Urothelium cell line (cell line): ENCODE measurements around the gene VPS13D.

Source experiments
- DNase-seq: peaks from one replicate; pipeline ENCODE4 v3.0.0; 2011; ENCODE audit warnings: low spot score, mixed read lengths
- FAIRE-seq: peaks from 2 replicates; lab custom pipeline; 2011; peaks lifted over from hg19 to GRCh38; lab: Jason Lieb, UNC

Gene VPS13D

GRCh38 chr1:12480041-12480440 lies 250.2 kb downstream of the VPS13D start:
- FAIRE-seq = no peak
- DNase-seq = no peak

- DNase-seq = peak; percentile 83
- FAIRE-seq = no peak
Measured at GRCh38 chr1:12480748-12481362, 251.0 kb downstream of the VPS13D start.

GRCh38 chr1:12481928-12482327 lies 252.1 kb downstream of the VPS13D start:
- FAIRE-seq = no peak
- DNase-seq = no peak

GRCh38 chr1:12482988-12483387 lies 253.2 kb downstream of the VPS13D start:
- DNase-seq (no peak), FAIRE-seq (no peak)

GRCh38 chr1:12485231-12486058 lies 255.6 kb downstream of the VPS13D start:
- FAIRE-seq = no peak

GRCh38 chr1:12486059-12486341 lies 256.2 kb downstream of the VPS13D start:
- no peak for DNase-seq
- no peak for FAIRE-seq

More at GRCh38 chr1:12485231-12486058, 255.6 kb downstream of the VPS13D start:
- no peak for DNase-seq

GRCh38 chr1:12486401-12487005 lies 256.7 kb downstream of the VPS13D start:
- no peak for FAIRE-seq

GRCh38 chr1:12487520-12487919 lies 257.7 kb downstream of the VPS13D start:
- no peak for FAIRE-seq

More at GRCh38 chr1:12486401-12487005, 256.7 kb downstream of the VPS13D start:
- DNase-seq = no peak

GRCh38 chr1:12488666-12489354 lies 259.0 kb downstream of the VPS13D start:
- FAIRE-seq (no peak), DNase-seq (no peak)

More at GRCh38 chr1:12487520-12487919, 257.7 kb downstream of the VPS13D start:
- no peak for DNase-seq

GRCh38 chr1:12490532-12491142 lies 260.8 kb downstream of the VPS13D start:
- no peak for FAIRE-seq
- DNase-seq = no peak

GRCh38 chr1:12491656-12492055 lies 261.8 kb downstream of the VPS13D start:
- FAIRE-seq (no peak), DNase-seq (no peak)

- no peak for FAIRE-seq
- DNase-seq = no peak
Measured at GRCh38 chr1:12495725-12496124, 265.9 kb downstream of the VPS13D start.

GRCh38 chr1:12496154-12496961 lies 266.5 kb downstream of the VPS13D start:
- no peak for DNase-seq
- no peak for FAIRE-seq

GRCh38 chr1:12499539-12500240 lies 269.9 kb downstream of the VPS13D start:
- FAIRE-seq (no peak), DNase-seq (no peak)

- FAIRE-seq = no peak
Measured at GRCh38 chr1:12501661-12502060, 271.8 kb downstream of the VPS13D start.

GRCh38 chr1:12502336-12503109 lies 272.7 kb downstream of the VPS13D start:
- no peak for DNase-seq
- FAIRE-seq = no peak

More at GRCh38 chr1:12501661-12502060, 271.8 kb downstream of the VPS13D start:
- peak; percentile 21 for DNase-seq

GRCh38 chr1:12503709-12504108 lies 273.9 kb downstream of the VPS13D start:
- DNase-seq = no peak
- no peak for FAIRE-seq

- FAIRE-seq (no peak), DNase-seq (no peak)
Measured at GRCh38 chr1:12504601-12505000, 274.8 kb downstream of the VPS13D start.

GRCh38 chr1:12505231-12505630 lies 275.4 kb downstream of the VPS13D start:
- FAIRE-seq = no peak

More at GRCh38 chr1:12505231-12505630, 275.4 kb downstream of the VPS13D start:
- no peak for DNase-seq
